Esophagus muscularis mucosa (tissue), 3 donors: Measurements from ENCODE around the gene SLC25A24.

Source experiments
- POLR2A ChIP-seq: fragments of 450-650 bp; IDR thresholded peaks from one replicate; pipeline ENCODE4 v1.6.1; 2017; ENCODE audit warnings: antibody characterized with exemption, moderate library complexity, mild to moderate bottlenecking, low read depth
- TF ChIP-seq, protein P1 (sequence below), 3 experiments: fragments of 200-600 bp in 2 of 3; fragments of 450-650 bp in 1 of 3; sonication (generic) in 2 of 3; IDR thresholded peaks; one replicate each; pipeline ENCODE4 v1.5.1; 2017 to 2019; ENCODE audit warnings: antibody characterized with exemption in 3 of 3, mild to moderate bottlenecking in 2 of 3, moderate library complexity in 1 of 3

DNA sequence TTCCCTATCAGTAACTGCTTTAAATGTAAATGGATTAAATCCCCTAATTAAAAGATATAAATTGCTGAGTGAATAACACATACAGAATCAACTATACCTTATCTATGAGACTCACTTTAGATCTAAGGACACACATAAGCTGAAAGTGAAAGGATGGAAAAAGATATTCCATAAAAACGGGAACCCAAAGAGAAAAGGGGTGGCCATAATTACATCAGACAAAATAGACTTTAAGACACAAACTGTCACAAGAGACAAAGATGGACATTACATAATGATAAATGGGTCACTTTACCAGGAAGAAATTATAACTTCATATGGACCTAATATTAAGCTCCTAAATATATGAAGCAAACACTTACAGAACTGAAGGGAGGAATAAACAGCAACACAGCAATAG lies 59.2 kb downstream of the SLC25A24 start:
- TF ChIP-seq, protein P1, sequence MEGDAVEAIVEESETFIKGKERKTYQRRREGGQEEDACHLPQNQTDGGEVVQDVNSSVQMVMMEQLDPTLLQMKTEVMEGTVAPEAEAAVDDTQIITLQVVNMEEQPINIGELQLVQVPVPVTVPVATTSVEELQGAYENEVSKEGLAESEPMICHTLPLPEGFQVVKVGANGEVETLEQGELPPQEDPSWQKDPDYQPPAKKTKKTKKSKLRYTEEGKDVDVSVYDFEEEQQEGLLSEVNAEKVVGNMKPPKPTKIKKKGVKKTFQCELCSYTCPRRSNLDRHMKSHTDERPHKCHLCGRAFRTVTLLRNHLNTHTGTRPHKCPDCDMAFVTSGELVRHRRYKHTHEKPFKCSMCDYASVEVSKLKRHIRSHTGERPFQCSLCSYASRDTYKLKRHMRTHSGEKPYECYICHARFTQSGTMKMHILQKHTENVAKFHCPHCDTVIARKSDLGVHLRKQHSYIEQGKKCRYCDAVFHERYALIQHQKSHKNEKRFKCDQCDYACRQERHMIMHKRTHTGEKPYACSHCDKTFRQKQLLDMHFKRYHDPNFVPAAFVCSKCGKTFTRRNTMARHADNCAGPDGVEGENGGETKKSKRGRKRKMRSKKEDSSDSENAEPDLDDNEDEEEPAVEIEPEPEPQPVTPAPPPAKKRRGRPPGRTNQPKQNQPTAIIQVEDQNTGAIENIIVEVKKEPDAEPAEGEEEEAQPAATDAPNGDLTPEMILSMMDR (IDR thresholded peaks at IDR 0.05): no peak
- TF ChIP-seq POLR2A: no peak
